Calu3 (cell line): ENCODE data around the gene ODF2. TPM values are rescaled to one million over a fixed set of nuclear protein-coding genes. Genes with fewer than 3 reads are reported as not detected.

Source experiments
- BruUV-seq: library from RNA; stranded (reverse); fragments of 400-500 nt; replicated peaks from 2 replicates; lab custom pipeline; 2021; lab: Mats Ljungman, UMichigan
- CTCF ChIA-PET: fragments of 300-600 bp; sonication (Branson Sonifier 250); formaldehyde crosslinking; loops from one replicate; lab custom pipeline; 2022; ENCODE audit warnings: antibody characterized with exemption; lab: Charles Lee
- DNase-seq: peaks from one replicate; pipeline ENCODE4 v3.0.0; 2022
- H3K27ac Mint-ChIP-seq: one replicate; pipeline ENCODE4 v1.8.0; 2022; ENCODE audit warnings: mixed read lengths; ENCODE audit not compliant: unreplicated experiment
- H3K27me3 Mint-ChIP-seq: one replicate; pipeline ENCODE4 v1.8.0; 2022; ENCODE audit warnings: mixed read lengths; ENCODE audit not compliant: unreplicated experiment
- H3K36me3 Mint-ChIP-seq: one replicate; pipeline ENCODE4 v1.8.0; 2022; ENCODE audit warnings: mild to moderate bottlenecking, moderate library complexity, mixed read lengths; ENCODE audit not compliant: insufficient read depth, unreplicated experiment
- H3K4me1 Mint-ChIP-seq: one replicate; pipeline ENCODE4 v1.8.0; 2022; ENCODE audit warnings: mild to moderate bottlenecking, low read depth, mixed read lengths; ENCODE audit not compliant: unreplicated experiment
- H3K4me3 Mint-ChIP-seq: one replicate; pipeline ENCODE4 v1.8.0; 2022; ENCODE audit warnings: mild to moderate bottlenecking, low read depth, moderate library complexity, mixed read lengths; ENCODE audit not compliant: unreplicated experiment
- H3K9me3 Mint-ChIP-seq: one replicate; pipeline ENCODE4 v1.8.0; 2022; ENCODE audit warnings: low read depth, mixed read lengths; ENCODE audit not compliant: unreplicated experiment
- CTCF ChIP-seq: fragments of 200-600 bp; IDR thresholded peaks from one replicate; pipeline ENCODE4 v1.8.0; 2022; ENCODE audit warnings: antibody characterized with exemption; ENCODE audit not compliant: unreplicated experiment
- intact Hi-C: fragments of 100-400 bp; cut with micrococcal nuclease; formaldehyde crosslinking; loops from one replicate; pipeline ENCODE4 v1.10.0; 2022; ENCODE audit not compliant: unreplicated experiment
- total RNA-seq: library from RNA; stranded (reverse); gene quantifications from 2 replicates; pipeline ENCODE4 v1.2.3, GENCODE V29; 2022

ODF2 gene
- total RNA-seq, 1 experiment from 2014 or later, result 33.6 TPM

DNA sequence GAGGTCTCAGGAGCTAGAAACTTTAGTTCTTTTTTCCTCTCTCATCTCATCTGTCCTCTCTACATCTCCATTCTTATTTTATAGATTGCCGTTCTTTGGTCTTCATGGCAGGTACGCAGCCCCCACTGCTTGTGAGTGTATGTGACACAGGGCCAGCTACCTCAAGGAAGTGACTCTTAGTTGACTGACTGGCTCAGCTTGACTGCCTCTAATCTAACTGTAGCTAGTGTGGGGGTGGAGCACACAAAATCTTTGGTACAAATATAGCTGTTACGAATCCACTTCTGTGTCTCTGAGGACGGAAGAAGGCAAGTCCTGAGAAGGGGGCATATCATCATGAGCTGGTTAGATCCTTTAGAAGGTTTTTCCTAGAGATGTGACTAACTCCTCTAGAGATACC lies 76.8 kb downstream of the ODF2 start:
- DNase-seq, result no peak
- H3K9me3 Mint-ChIP-seq, result no peaks in the 10 kb centered on the region
- H3K27me3 Mint-ChIP-seq, result no peaks in the 10 kb centered on the region
- H3K27ac Mint-ChIP-seq, result no peak overlapping the region
- BruUV-seq, result no TSS peak
- peaks cover 21% of the 10 kb centered on the region for H3K36me3 Mint-ChIP-seq
- H3K4me1 Mint-ChIP-seq, result no peaks in the 10 kb centered on the region
- intact Hi-C loops, result no loop called here
- no peak for TF ChIP-seq CTCF
- CTCF ChIA-PET, result interaction anchor here (0.7 kb wide), 1 partner anchor 44 kb away, joined by 3 read pairs; no protein-coding TSS in a partner anchor
- H3K4me3 Mint-ChIP-seq, result no peak overlapping the region

DNA sequence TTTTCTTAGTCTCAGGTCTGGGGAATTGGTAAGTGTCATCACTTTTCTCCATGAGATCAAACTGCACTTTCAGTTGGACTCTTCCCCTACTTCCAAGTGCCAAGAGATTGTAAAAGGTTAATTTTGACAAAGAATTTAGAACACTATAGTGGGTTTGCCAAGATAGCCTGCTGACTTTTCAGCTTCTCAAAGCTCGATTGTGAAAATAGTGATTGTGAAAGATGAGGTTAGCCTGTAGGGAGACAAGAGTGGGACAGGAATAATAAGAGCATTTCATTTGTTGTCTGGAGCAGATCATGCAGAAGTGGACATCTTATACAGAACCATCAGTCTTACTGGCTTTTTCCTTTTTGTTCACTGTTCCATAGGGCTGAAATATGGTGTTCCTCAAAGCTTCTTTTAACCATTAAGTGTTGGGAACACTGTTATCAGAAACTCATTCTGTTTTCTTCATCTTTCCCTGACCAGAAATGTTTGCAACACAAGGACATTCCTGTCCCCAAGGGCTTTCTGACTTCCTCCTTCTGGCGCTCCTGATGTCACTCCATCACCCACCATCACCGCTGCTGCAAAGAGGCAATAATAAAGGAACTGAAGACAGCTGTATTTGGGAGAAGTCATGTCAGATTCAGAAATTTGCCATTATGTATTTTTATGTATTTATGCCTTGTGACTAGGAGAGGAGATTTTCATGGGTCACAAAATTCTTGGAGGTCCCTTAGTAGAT lies 85.0 kb downstream of the ODF2 start:
- TF ChIP-seq CTCF, result no peak
- no TSS peak for BruUV-seq
- no peak overlapping the region for H3K4me3 Mint-ChIP-seq
- CTCF ChIA-PET, result no interaction called here
- DNase-seq, result no peak
- H3K4me1 Mint-ChIP-seq, result no peaks in the 10 kb centered on the region
- no peak overlapping the region for H3K27ac Mint-ChIP-seq
- H3K36me3 Mint-ChIP-seq, result peaks cover 7% of the 10 kb centered on the region
- intact Hi-C loops, result no loop called here
- no peaks in the 10 kb centered on the region for H3K9me3 Mint-ChIP-seq
- H3K27me3 Mint-ChIP-seq, result no peaks in the 10 kb centered on the region

- Mint-ChIP-seq H3K4me1 (no peaks in the 10 kb centered on the region), H3K36me3 (no peaks in the 10 kb centered on the region), H3K4me3 (no peak overlapping the region), H3K9me3 (no peaks in the 10 kb centered on the region), H3K27ac (no peak overlapping the region), H3K27me3 (no peaks in the 10 kb centered on the region)
- intact Hi-C loops, result no loop called here
- DNase-seq, result no peak
- CTCF ChIA-PET, result interaction anchor here (0.7 kb wide), 1 partner anchor 255 kb away, joined by 3 read pairs; no protein-coding TSS in a partner anchor
- no peak for TF ChIP-seq CTCF
- no TSS peak for BruUV-seq
These were observed 90.7 kb downstream of the ODF2 start for GRCh38 chr9:128546504-128546903.

GRCh38 chr9:128548876-128549275 lies 93.1 kb downstream of the ODF2 start:
- Mint-ChIP-seq H3K27me3 (no peaks in the 10 kb centered on the region), H3K4me3 (no peak overlapping the region), H3K9me3 (no peaks in the 10 kb centered on the region), H3K36me3 (no peaks in the 10 kb centered on the region), H3K27ac (no peak overlapping the region), H3K4me1 (no peaks in the 10 kb centered on the region)
- BruUV-seq, result no TSS peak
- intact Hi-C loops, result no loop called here
- no peak for TF ChIP-seq CTCF
- CTCF ChIA-PET, result no interaction called here
- no peak for DNase-seq
